Measurements from ENCODE around the gene DAZAP1. TPM values are rescaled to one million over a fixed set of nuclear protein-coding genes. Genes with fewer than 3 reads are reported as not detected.

Gene DAZAP1
- total RNA-seq, 1 experiment from 2014 or later: 246 TPM

DNA sequence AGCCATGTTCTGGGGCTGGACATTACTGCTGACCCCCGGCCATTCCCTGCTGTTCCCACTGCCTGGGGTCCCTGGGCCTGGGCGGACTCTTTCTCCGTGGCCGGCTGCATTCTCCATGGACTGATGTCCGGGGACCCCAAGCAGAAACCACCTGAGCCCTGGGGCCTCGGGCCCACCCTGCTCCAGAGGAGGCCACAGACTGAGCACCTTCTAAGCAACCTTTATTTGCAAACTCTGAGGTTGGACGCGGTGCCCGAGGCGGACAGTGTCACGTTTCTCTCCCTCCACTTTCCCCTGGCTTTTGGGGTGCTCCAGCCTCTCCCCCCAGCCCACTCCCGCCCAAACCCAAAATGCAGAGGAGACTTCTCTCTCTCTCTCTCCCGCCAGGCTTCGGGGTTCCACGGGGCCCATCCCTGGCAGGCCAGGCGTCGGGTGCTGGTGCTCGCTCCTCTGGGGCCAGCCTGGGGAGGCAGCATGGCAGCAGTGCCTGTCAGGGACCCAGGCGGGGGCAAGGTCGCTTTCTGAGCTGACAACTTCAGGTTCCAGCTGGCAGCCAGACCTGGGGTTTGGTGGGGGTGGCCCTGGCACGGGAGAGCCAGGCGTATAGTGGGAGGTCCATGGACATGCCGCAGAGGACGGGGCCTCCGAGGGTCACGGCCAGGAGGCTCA is 74.0 kb downstream of the DAZAP1 start:
- no peak overlapping the region for H3K27ac Mint-ChIP-seq (ENCODE audit: low read depth, unreplicated experiment)
- peaks cover 21% of the 10 kb centered on the region for H3K36me3 Mint-ChIP-seq (ENCODE audit: insufficient read depth, unreplicated experiment)
- TF ChIP-seq, protein P1, sequence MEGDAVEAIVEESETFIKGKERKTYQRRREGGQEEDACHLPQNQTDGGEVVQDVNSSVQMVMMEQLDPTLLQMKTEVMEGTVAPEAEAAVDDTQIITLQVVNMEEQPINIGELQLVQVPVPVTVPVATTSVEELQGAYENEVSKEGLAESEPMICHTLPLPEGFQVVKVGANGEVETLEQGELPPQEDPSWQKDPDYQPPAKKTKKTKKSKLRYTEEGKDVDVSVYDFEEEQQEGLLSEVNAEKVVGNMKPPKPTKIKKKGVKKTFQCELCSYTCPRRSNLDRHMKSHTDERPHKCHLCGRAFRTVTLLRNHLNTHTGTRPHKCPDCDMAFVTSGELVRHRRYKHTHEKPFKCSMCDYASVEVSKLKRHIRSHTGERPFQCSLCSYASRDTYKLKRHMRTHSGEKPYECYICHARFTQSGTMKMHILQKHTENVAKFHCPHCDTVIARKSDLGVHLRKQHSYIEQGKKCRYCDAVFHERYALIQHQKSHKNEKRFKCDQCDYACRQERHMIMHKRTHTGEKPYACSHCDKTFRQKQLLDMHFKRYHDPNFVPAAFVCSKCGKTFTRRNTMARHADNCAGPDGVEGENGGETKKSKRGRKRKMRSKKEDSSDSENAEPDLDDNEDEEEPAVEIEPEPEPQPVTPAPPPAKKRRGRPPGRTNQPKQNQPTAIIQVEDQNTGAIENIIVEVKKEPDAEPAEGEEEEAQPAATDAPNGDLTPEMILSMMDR (IDR thresholded peaks at IDR 0.05; ENCODE audit: unreplicated experiment): no peak
- intact Hi-C loops (cut with micrococcal nuclease): no loop called here
- no peak overlapping the region for H3K4me3 Mint-ChIP-seq (ENCODE audit: unreplicated experiment)
- peaks cover 10% of the 10 kb centered on the region for H3K4me1 Mint-ChIP-seq (ENCODE audit: insufficient read depth, unreplicated experiment)
- H3K9me3 Mint-ChIP-seq (ENCODE audit: unreplicated experiment): no peaks in the 10 kb centered on the region
- no peaks in the 10 kb centered on the region for H3K27me3 Mint-ChIP-seq (ENCODE audit: insufficient read depth, unreplicated experiment)
- POLR2A ChIA-PET: no interaction called here
- no peak for DNase-seq (ENCODE audit: unreplicated experiment)
- CTCF ChIA-PET: no interaction called here
- no TSS peak for BruUV-seq (replicated peaks)

DNA sequence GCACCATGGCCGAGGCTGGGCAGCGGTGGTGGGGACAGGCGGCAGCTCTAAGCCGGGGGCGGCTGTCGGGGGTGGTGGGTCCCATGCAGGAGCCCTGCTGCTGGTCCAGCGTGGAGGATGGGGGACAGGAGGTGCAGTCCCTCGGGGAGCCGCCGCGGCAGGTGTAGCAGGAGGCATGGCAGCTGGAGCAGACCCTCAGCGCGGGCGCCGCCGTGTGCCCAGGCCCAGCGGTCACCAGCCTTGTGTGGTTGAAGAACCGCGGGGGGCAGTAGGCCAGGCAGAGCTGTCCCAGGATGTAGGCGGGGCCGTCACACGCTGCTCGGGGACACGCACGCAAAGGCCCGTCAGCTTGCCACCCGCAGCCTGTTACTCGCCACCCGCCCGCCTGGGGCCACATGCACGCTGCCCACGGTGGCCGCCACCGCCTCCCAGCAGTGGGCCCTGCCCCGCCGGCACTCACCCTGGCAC is 74.5 kb downstream of the DAZAP1 start:
- H3K4me3 Mint-ChIP-seq (ENCODE audit: unreplicated experiment): no peak overlapping the region
- H3K4me1 Mint-ChIP-seq (ENCODE audit: insufficient read depth, unreplicated experiment): peaks cover 10% of the 10 kb centered on the region
- ChIA-PET POLR2A (no interaction called here), CTCF (interaction anchor here (0.5 kb wide), 1 partner anchor 17 kb away, joined by 3 read pairs; no protein-coding TSS in a partner anchor)
- no peaks in the 10 kb centered on the region for H3K27me3 Mint-ChIP-seq (ENCODE audit: insufficient read depth, unreplicated experiment)
- H3K27ac Mint-ChIP-seq (ENCODE audit: low read depth, unreplicated experiment): no peak overlapping the region
- H3K9me3 Mint-ChIP-seq (ENCODE audit: unreplicated experiment): no peaks in the 10 kb centered on the region
- TF ChIP-seq, protein P1 (IDR thresholded peaks at IDR 0.05; ENCODE audit: unreplicated experiment): no peak
- BruUV-seq (replicated peaks): no TSS peak
- no peak for DNase-seq (ENCODE audit: unreplicated experiment)
- H3K36me3 Mint-ChIP-seq (ENCODE audit: insufficient read depth, unreplicated experiment): peaks cover 16% of the 10 kb centered on the region
- intact Hi-C loops (cut with micrococcal nuclease): no loop called here

DNA sequence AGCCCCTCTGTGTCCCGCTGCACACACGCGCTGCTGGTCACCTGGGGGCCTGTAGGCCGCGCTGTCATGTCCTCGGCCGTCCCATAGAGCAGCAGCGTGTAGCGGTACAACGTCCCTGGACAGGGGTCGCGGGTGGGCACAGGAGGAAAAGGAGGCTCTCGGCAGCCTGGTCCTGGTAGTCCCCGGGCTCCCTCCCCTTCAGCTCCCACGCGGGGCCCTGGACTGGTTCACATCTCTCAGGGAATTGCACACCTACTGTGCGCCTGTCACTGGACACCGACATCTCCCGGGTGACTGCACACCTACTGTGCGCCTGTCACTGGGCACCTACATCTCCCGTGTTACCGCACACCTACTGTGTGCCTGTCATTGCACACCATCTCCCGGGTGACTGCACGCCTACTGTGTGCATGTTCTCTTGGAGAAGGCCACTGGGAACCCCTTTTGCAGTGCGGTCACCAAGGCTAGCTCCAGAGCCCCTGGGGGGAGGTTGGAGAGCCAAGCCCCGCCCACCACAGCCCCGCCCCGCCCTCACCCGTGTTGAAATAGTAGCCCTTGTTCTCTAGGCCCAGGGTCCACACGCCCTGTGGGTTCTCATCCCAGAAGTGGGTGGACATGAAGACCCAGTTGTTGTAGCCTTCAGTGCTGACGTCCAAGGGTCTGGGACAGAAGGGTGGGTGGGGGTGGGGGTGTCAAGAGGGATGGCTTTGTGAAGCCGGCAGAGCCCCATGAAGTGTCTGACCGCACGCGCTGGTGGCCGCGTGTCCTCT is 75.2 kb downstream of the DAZAP1 start:
- TF ChIP-seq, protein P1 (IDR thresholded peaks at IDR 0.05; ENCODE audit: unreplicated experiment): no peak
- ChIA-PET CTCF (interaction anchor here (0.5 kb wide), 1 partner anchor 17 kb away, joined by 3 read pairs; no protein-coding TSS in a partner anchor), POLR2A (no interaction called here)
- Mint-ChIP-seq H3K4me1 (ENCODE audit: insufficient read depth, unreplicated experiment) (peaks cover 6% of the 10 kb centered on the region), H3K4me3 (ENCODE audit: unreplicated experiment) (no peak overlapping the region), H3K27me3 (ENCODE audit: insufficient read depth, unreplicated experiment) (no peaks in the 10 kb centered on the region), H3K36me3 (ENCODE audit: insufficient read depth, unreplicated experiment) (peaks cover 10% of the 10 kb centered on the region), H3K9me3 (ENCODE audit: unreplicated experiment) (no peaks in the 10 kb centered on the region), H3K27ac (ENCODE audit: low read depth, unreplicated experiment) (no peak overlapping the region)
- DNase-seq (ENCODE audit: unreplicated experiment): no peak
- intact Hi-C loops (cut with micrococcal nuclease): no loop called here
- BruUV-seq (replicated peaks): no TSS peak

DNA sequence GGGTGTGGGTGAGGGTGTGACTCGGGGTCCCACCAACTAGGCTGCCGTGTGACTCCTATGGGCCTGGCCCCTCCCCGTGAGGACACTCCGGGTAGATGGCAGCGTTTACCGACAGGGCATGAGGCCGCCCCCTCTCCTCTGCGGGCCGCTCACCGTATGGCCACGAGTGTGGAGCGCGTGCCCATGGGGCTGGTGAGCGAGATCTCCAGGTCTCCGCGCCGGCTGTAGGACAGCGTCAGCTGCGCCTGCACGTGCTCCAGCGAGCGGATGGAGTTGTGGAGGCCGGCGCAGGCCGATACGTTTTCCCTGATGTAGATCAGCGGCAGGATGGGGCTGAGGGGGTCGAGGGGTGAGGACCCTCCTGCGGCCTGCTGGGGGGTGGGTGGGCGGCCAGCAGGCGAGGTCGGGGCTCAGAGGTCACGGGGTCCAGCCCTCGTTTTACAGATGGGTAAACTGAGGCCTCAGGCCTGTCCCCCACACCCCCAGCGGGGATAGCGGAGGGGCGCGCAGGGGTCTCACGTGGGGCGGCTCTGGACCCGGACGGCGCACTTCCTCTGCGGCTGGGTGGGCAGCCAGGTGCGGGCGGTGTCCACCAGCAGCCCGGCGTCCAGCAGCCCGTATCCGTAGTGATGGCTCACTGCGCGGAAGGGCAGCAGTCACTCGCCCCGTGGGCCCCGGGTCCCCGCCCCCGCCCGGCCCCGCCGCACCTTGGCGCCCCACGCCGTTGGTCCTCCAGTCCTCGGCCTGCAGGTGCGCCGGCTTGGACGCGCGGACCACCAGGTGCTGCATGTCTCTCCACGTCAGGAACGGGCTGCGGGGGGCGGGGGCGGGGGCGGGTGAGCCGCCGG is 76.0 kb downstream of the DAZAP1 start:
- CTCF ChIA-PET: no interaction called here
- Mint-ChIP-seq H3K4me3 (ENCODE audit: unreplicated experiment) (no peak overlapping the region), H3K36me3 (ENCODE audit: insufficient read depth, unreplicated experiment) (peaks cover 8% of the 10 kb centered on the region), H3K27ac (ENCODE audit: low read depth, unreplicated experiment) (no peak overlapping the region), H3K4me1 (ENCODE audit: insufficient read depth, unreplicated experiment) (peaks cover 6% of the 10 kb centered on the region), H3K27me3 (ENCODE audit: insufficient read depth, unreplicated experiment) (no peaks in the 10 kb centered on the region), H3K9me3 (ENCODE audit: unreplicated experiment) (no peaks in the 10 kb centered on the region)
- no peak for DNase-seq (ENCODE audit: unreplicated experiment)
- intact Hi-C loops (cut with micrococcal nuclease): no loop called here
- BruUV-seq (replicated peaks): no TSS peak
- POLR2A ChIA-PET: no interaction called here
- TF ChIP-seq, protein P1 (IDR thresholded peaks at IDR 0.05; ENCODE audit: unreplicated experiment): no peak
